ENCODE measurements around the gene POLN. TPM values are rescaled to one million over a fixed set of nuclear protein-coding genes. Genes with fewer than 3 reads are reported as not detected.

POLN gene
- polyA plus RNA-seq, 2 of the 4 experiments (the other 2 are of a cell fraction), result 2.4 to 2.9 TPM

- 95% methylated on average over 9 of the region's 16 CpGs for WGBS (ENCODE audit: missing lambda C conversion rate)
- Histone ChIP-seq H3K4me3 (no peak overlapping the region), H3K9me3 (no peaks in the 10 kb centered on the region), H3K4me2 (no peak overlapping the region), H3K4me1 (no peaks in the 10 kb centered on the region), H3K27ac (no peak overlapping the region)
- ChIA-PET CTCF (no interaction called here), POLR2A (interaction anchor here (1.2 to 1.4 kb wide), 1 partner anchor 10 kb away, joined by 4 read pairs; the partner anchor contains the start of gene MXD4)
- TF ChIP-seq E2F6 (IDR thresholded peaks at IDR 0.05; ENCODE audit: borderline replicate concordance, low read depth), result no peak
- no peak for ATAC-seq
- no peak for FAIRE-seq
- no peak for DNase-seq (ENCODE audit: low read depth in 1 of 2, low spot score in 1 of 2)
Measured at GRCh38 chr4:2251795-2252529, 10.0 kb upstream of the POLN start.

DNA sequence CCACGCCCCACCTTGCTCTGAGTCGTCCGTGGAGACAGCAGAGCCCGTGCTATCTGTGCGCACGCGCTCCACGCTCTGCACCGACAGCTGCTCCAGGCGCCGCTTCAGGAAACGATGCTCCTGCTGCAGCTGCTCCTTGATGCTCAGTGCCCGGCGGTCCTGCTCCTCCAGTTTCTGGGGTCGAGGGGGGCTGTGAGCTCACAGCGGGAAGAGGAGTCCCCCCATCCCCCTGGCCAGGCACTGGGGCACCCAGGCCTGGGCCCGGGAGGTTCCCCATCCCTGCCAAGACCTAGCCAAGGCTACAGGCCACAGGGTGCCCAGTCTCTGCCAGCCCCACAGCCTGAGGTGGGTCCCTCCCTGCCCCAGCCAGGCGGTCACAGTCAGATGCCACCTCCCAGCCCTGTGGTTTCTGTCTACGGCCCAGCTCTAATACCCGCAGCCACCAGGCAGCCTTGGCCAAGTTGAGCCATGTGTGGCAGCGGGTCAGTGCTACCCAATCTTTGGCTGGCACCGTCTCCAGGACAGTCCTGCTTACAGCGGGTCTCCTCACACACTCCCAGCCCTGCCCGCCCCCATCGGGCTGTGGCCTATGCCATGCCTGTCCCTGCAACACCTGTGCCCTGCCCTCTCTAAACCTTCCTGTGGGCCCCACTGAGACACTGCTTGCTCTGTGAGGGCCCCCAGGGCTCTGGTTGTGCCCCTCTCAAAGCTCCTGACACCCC, 9.3 kb upstream of the POLN start:
- TF ChIP-seq SMC3 (IDR thresholded peaks at IDR 0.05), result no peak
- no peak for TF ChIP-seq RARB (CRISPR knock-in tag; IDR thresholded peaks at IDR 0.05)
- TF ChIP-seq HEYL (CRISPR knock-in tag; IDR thresholded peaks at IDR 0.05), result no peak
- no peak for TF ChIP-seq RFX5 (IDR thresholded peaks at IDR 0.05)
- no peak for TF ChIP-seq HDAC2 (IDR thresholded peaks at IDR 0.05)
- no peak for TF ChIP-seq TFCP2L1 (CRISPR knock-in tag; IDR thresholded peaks at IDR 0.05)
- no peak for TF ChIP-seq TP53 (CRISPR knock-in tag; IDR thresholded peaks at IDR 0.05)
- no peak for TF ChIP-seq FOXS1 (CRISPR knock-in tag; IDR thresholded peaks at IDR 0.05)
- TF ChIP-seq, protein P1, sequence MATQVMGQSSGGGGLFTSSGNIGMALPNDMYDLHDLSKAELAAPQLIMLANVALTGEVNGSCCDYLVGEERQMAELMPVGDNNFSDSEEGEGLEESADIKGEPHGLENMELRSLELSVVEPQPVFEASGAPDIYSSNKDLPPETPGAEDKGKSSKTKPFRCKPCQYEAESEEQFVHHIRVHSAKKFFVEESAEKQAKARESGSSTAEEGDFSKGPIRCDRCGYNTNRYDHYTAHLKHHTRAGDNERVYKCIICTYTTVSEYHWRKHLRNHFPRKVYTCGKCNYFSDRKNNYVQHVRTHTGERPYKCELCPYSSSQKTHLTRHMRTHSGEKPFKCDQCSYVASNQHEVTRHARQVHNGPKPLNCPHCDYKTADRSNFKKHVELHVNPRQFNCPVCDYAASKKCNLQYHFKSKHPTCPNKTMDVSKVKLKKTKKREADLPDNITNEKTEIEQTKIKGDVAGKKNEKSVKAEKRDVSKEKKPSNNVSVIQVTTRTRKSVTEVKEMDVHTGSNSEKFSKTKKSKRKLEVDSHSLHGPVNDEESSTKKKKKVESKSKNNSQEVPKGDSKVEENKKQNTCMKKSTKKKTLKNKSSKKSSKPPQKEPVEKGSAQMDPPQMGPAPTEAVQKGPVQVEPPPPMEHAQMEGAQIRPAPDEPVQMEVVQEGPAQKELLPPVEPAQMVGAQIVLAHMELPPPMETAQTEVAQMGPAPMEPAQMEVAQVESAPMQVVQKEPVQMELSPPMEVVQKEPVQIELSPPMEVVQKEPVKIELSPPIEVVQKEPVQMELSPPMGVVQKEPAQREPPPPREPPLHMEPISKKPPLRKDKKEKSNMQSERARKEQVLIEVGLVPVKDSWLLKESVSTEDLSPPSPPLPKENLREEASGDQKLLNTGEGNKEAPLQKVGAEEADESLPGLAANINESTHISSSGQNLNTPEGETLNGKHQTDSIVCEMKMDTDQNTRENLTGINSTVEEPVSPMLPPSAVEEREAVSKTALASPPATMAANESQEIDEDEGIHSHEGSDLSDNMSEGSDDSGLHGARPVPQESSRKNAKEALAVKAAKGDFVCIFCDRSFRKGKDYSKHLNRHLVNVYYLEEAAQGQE (IDR thresholded peaks at IDR 0.05), result no peak
- no peak for TF ChIP-seq EHF (CRISPR knock-in tag; IDR thresholded peaks at IDR 0.05)
- TF ChIP-seq FOSL2 (IDR thresholded peaks at IDR 0.05), result no peak
- TF ChIP-seq FOSL2 (CRISPR knock-in tag; IDR thresholded peaks at IDR 0.05), result no peak
- no peak for TF ChIP-seq SREBF2 (IDR thresholded peaks at IDR 0.05)
- no peak for TF ChIP-seq JUNB (IDR thresholded peaks at IDR 0.05)
- no peak for TF ChIP-seq POLR2AphosphoS2 (conservative IDR thresholded peaks at IDR 0.05; ENCODE audit: low read length)
- TF ChIP-seq, protein P2, sequence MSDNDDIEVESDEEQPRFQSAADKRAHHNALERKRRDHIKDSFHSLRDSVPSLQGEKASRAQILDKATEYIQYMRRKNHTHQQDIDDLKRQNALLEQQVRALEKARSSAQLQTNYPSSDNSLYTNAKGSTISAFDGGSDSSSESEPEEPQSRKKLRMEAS (IDR thresholded peaks at IDR 0.05), result no peak
- FAIRE-seq (no peak), DNase-seq (ENCODE audit: low read depth in 1 of 2, low spot score in 1 of 2) (no peak), ATAC-seq (no peak)
- H3K4me3 ChIP-seq, result no peak overlapping the region
- CTCF ChIA-PET, result interaction anchor here (2.2 kb wide), 1 partner anchor 31 kb away, joined by 6 read pairs; no protein-coding TSS in a partner anchor
- no peaks in the 10 kb centered on the region for H3K4me1 ChIP-seq
- POLR2A ChIA-PET, result interaction anchor here (1.2 kb wide), 1 partner anchor 11 kb away, joined by 4 read pairs; the partner anchor contains the start of gene MXD4
- 97% methylated on average over 6 of the region's 25 CpGs for WGBS (ENCODE audit: missing lambda C conversion rate)
- H3K27ac ChIP-seq, result no peak overlapping the region
- no peaks in the 10 kb centered on the region for H3K9me3 ChIP-seq
- H3K4me2 ChIP-seq, result no peak overlapping the region
